Activated CD4-positive, alpha-beta T cell treated with anti-CD3 and anti-CD28 coated beads for 4 hours (primary cell): ENCODE measurements around the gene ATP8B4.
"Not testable (repeated sequence)": the region's sequence is repeated elsewhere in the genome, so short reads cannot be mapped to it uniquely, and the experiment has no call there.

Experiments used
- DNase-seq, 2 donors: peaks; one replicate each; pipeline ENCODE4 v3.0.0-alpha.2; 2020

Gene ATP8B4

GRCh38 chr15:50108461-50108860 lies 10.6 kb downstream of the ATP8B4 start:
- DNase-seq, result no peak

- no peak for DNase-seq
Measured at GRCh38 chr15:50107591-50108408, 11.2 kb downstream of the ATP8B4 start.

- DNase-seq, result no peak
Measured at GRCh38 chr15:50107157-50107556, 11.9 kb downstream of the ATP8B4 start.

- no peak for DNase-seq
Measured at GRCh38 chr15:50106457-50106856, 12.6 kb downstream of the ATP8B4 start.

GRCh38 chr15:50100486-50100885 lies 18.5 kb downstream of the ATP8B4 start:
- no peak for DNase-seq

- no peak for DNase-seq
Measured at GRCh38 chr15:50098545-50098944, 20.5 kb downstream of the ATP8B4 start.

GRCh38 chr15:50095938-50096821 lies 22.9 kb downstream of the ATP8B4 start:
- no peak for DNase-seq

GRCh38 chr15:50089386-50089785 lies 29.6 kb downstream of the ATP8B4 start:
- DNase-seq, result not testable (repeated sequence)

GRCh38 chr15:50084932-50085331 lies 34.1 kb downstream of the ATP8B4 start:
- DNase-seq, result no peak

GRCh38 chr15:50083424-50084025 lies 35.5 kb downstream of the ATP8B4 start:
- no peak for DNase-seq

- DNase-seq, result no peak
Measured at GRCh38 chr15:50082066-50082465, 37.0 kb downstream of the ATP8B4 start.

- no peak for DNase-seq
Measured at GRCh38 chr15:50077651-50078050, 41.4 kb downstream of the ATP8B4 start.

- DNase-seq, result no peak
Measured at GRCh38 chr15:50077176-50077575, 41.9 kb downstream of the ATP8B4 start.

GRCh38 chr15:50075319-50075718 lies 43.7 kb downstream of the ATP8B4 start:
- no peak for DNase-seq

- DNase-seq, result no peak
Measured at GRCh38 chr15:50071551-50072258, 47.3 kb downstream of the ATP8B4 start.

GRCh38 chr15:50068016-50068415 lies 51.0 kb downstream of the ATP8B4 start:
- DNase-seq, result no peak

GRCh38 chr15:50067254-50067653 lies 51.8 kb downstream of the ATP8B4 start:
- no peak for DNase-seq

- DNase-seq, result no peak
Measured at GRCh38 chr15:50066666-50067065, 52.4 kb downstream of the ATP8B4 start.

- DNase-seq, result no peak
Measured at GRCh38 chr15:50066202-50066601, 52.8 kb downstream of the ATP8B4 start.

GRCh38 chr15:50065279-50065678 lies 53.8 kb downstream of the ATP8B4 start:
- no peak for DNase-seq

- DNase-seq, result no peak
Measured at GRCh38 chr15:50064673-50065072, 54.4 kb downstream of the ATP8B4 start.

GRCh38 chr15:50063226-50063625 lies 55.8 kb downstream of the ATP8B4 start:
- DNase-seq, result no peak

- no peak for DNase-seq
Measured at GRCh38 chr15:50061503-50061902, 57.5 kb downstream of the ATP8B4 start.
